Small intestine (tissue), 7 donors: ENCODE results near the gene SLC30A9. TPM values are rescaled to one million over a fixed set of nuclear protein-coding genes. Genes with fewer than 3 reads are reported as not detected.

Experiments
- DNase-seq, 2 donors: peaks; one replicate each; pipeline versions ENCODE4 v3.0.0 to v3.0.0-alpha.2; 2013
- FAIRE-seq: peaks from 2 replicates; lab custom pipeline; 2012; peaks lifted over from hg19 to GRCh38; lab: Jason Lieb, UNC
- H3K27ac ChIP-seq, 3 donors: one replicate each; pipeline ENCODE4 v1.5.1; 2013; ENCODE audit warnings: low read length in 2 of 3, mild to moderate bottlenecking in 2 of 3, control low read depth in 1 of 3, inconsistent platforms in 1 of 3, low read depth in 1 of 3, moderate library complexity in 1 of 3
- H3K27me3 ChIP-seq, 3 donors: one replicate each; pipeline ENCODE4 v1.6.1; 2013; ENCODE audit warnings: low read length in 3 of 3, inconsistent platforms in 1 of 3; ENCODE audit not compliant: control insufficient read depth in 3 of 3, insufficient read depth in 3 of 3
- H3K36me3 ChIP-seq, 3 donors: one replicate each; pipeline ENCODE4 v1.6.1; 2013; ENCODE audit warnings: low read length in 3 of 3, inconsistent platforms in 1 of 3, low read depth in 1 of 3, mild to moderate bottlenecking in 1 of 3, moderate library complexity in 1 of 3; ENCODE audit not compliant: control insufficient read depth in 3 of 3, insufficient read depth in 2 of 3
- H3K4me1 ChIP-seq, 3 donors: one replicate each; pipeline ENCODE4 v1.6.1; 2013; ENCODE audit warnings: low read length in 2 of 3, inconsistent platforms in 1 of 3, low read depth in 1 of 3, mild to moderate bottlenecking in 1 of 3, moderate library complexity in 1 of 3; ENCODE audit not compliant: control insufficient read depth in 3 of 3, insufficient read depth in 2 of 3
- H3K4me3 ChIP-seq, 3 donors: one replicate each; pipeline ENCODE4 v1.5.1; 2013; ENCODE audit warnings: low read length in 3 of 3, control low read depth in 1 of 3, inconsistent platforms in 1 of 3, low read depth in 1 of 3, mild to moderate bottlenecking in 1 of 3, moderate library complexity in 1 of 3
- H3K9me3 ChIP-seq, 2 donors: one replicate each; pipeline ENCODE4 v1.6.1; 2013; ENCODE audit warnings: low read depth in 1 of 2, low read length in 1 of 2; ENCODE audit not compliant: control insufficient read depth in 2 of 2, insufficient read depth in 1 of 2
- WGBS, 3 donors: extraction: QIAGEN DNeasy Blood & Tissue Kit; methylation state at CpG; one replicate each; pipeline ENCODE4 v1.1.7; 2013; 5-methylcytosine and 5-hydroxymethylcytosine counted together
- polyA plus RNA-seq, 4 donors: library from polyadenylated mRNA; stranded (reverse) in 3 of 4; unstranded in 1 of 4; fragments of 200-250 nt in 3 of 4; fragments of 120-200 nt in 1 of 4; gene quantifications; one replicate each; pipeline versions ENCODE4 v1.2.1 to v1.2.3, GENCODE V29; 2013
- donor health status: healthy with polysubstance abuse.
- donor health status: control.
- donor health status: control.
- donor health status: Bipolar disorder and iron deficiency.
- donor health status: healthy.

The SLC30A9 gene
- polyA plus RNA-seq, 4 donors = 15.1 to 64.4 (median 25.7) TPM

- DNase-seq (no peak), FAIRE-seq (no peak)
- Histone ChIP-seq H3K4me1 (no peaks in the 10 kb centered on the region), H3K9me3 (no peaks in the 10 kb centered on the region), H3K4me3 (no peak overlapping the region), H3K36me3 (peaks cover 0 to 6% (median 0%) of the 10 kb centered on the region in 3 donors), H3K27me3 (no peaks in the 10 kb centered on the region), H3K27ac (no peak overlapping the region)
- WGBS, 3 donors = 86 to 94% (median 88%) methylated on average over 2 of the region's 2 CpGs
Measured at GRCh38 chr4:42015438-42015837, 25.1 kb downstream of the SLC30A9 start.

GRCh38 chr4:42018451-42018850, 28.1 kb downstream of the SLC30A9 start:
- no peaks in the 10 kb centered on the region for H3K27me3 ChIP-seq
- WGBS, 3 donors = 90% methylated on average over 2 of the region's 2 CpGs

GRCh38 chr4:42048394-42048793, 58.1 kb downstream of the SLC30A9 start:
- no peaks in the 10 kb centered on the region for H3K4me1 ChIP-seq
- no peak overlapping the region for H3K27ac ChIP-seq
- no peak overlapping the region for H3K4me3 ChIP-seq
- H3K36me3 ChIP-seq = peaks cover 0 to 5% (median 3%) of the 10 kb centered on the region in 3 donors
- no peaks in the 10 kb centered on the region for H3K27me3 ChIP-seq
- no peak for FAIRE-seq
- whole genome bisulfite sequencing, 3 donors = 8 to 45% (median 40%) methylated on average over 1 of the region's 1 CpG
- peaks cover 0 to 4% of the 10 kb centered on the region in 2 donors for H3K9me3 ChIP-seq
- DNase-seq = peak in 1 of 2 donors; percentile 21

More at GRCh38 chr4:42018451-42018850, 28.1 kb downstream of the SLC30A9 start:
- H3K27ac ChIP-seq = no peak overlapping the region
- FAIRE-seq (no peak), DNase-seq (no peak)
- no peaks in the 10 kb centered on the region for H3K9me3 ChIP-seq
- H3K36me3 ChIP-seq = peaks cover 0 to 7% (median 2%) of the 10 kb centered on the region in 3 donors
- H3K4me1 ChIP-seq = no peaks in the 10 kb centered on the region
- no peak overlapping the region for H3K4me3 ChIP-seq

- no peaks in the 10 kb centered on the region for H3K4me1 ChIP-seq
- no peak for FAIRE-seq
Measured at GRCh38 chr4:42050516-42051249, 60.4 kb downstream of the SLC30A9 start.

GRCh38 chr4:42066402-42066801, 76.1 kb downstream of the SLC30A9 start:
- 88 to 98% (median 98%) methylated on average over 2 of the region's 2 CpGs for WGBS, 3 donors
- no peak for DNase-seq

More at GRCh38 chr4:42050516-42051249, 60.4 kb downstream of the SLC30A9 start:
- Histone ChIP-seq H3K36me3 (peaks cover 3 to 8% (median 5%) of the 10 kb centered on the region in 3 donors), H3K27ac (no peak overlapping the region), H3K4me3 (no peak overlapping the region), H3K9me3 (peaks cover 0 to 1% of the 10 kb centered on the region in 2 donors), H3K27me3 (no peaks in the 10 kb centered on the region)
- no peak for DNase-seq
- 94 to 100% (median 99%) methylated on average over 3 of the region's 3 CpGs for WGBS, 3 donors

GRCh38 chr4:42067264-42067663, 76.9 kb downstream of the SLC30A9 start:
- Histone ChIP-seq H3K36me3 (peaks cover 4 to 17% (median 13%) of the 10 kb centered on the region in 3 donors), H3K9me3 (no peaks in the 10 kb centered on the region), H3K4me1 (no peaks in the 10 kb centered on the region), H3K4me3 (no peak overlapping the region), H3K27me3 (no peaks in the 10 kb centered on the region), H3K27ac (no peak overlapping the region)
- FAIRE-seq = peak; percentile 10
- no peak for DNase-seq
- whole genome bisulfite sequencing, 3 donors = 47 to 50% (median 49%) methylated on average over 2 of the region's 2 CpGs

More at GRCh38 chr4:42066402-42066801, 76.1 kb downstream of the SLC30A9 start:
- Histone ChIP-seq H3K36me3 (peaks cover 4 to 21% (median 13%) of the 10 kb centered on the region in 3 donors), H3K27me3 (no peaks in the 10 kb centered on the region), H3K4me1 (no peaks in the 10 kb centered on the region), H3K4me3 (no peak overlapping the region), H3K9me3 (no peaks in the 10 kb centered on the region), H3K27ac (no peak overlapping the region)
- no peak for FAIRE-seq

- Histone ChIP-seq H3K9me3 (no peaks in the 10 kb centered on the region), H3K36me3 (peaks cover 0 to 16% (median 5%) of the 10 kb centered on the region in 3 donors), H3K27me3 (no peaks in the 10 kb centered on the region), H3K4me3 (no peak overlapping the region), H3K4me1 (no peaks in the 10 kb centered on the region), H3K27ac (no peak overlapping the region)
- 88 to 95% (median 94%) methylated on average over 4 of the region's 4 CpGs for WGBS, 3 donors
- no peak for DNase-seq
- no peak for FAIRE-seq
Measured at GRCh38 chr4:42070463-42070862, 80.1 kb downstream of the SLC30A9 start.

GRCh38 chr4:42074294-42074693, 84.0 kb downstream of the SLC30A9 start:
- WGBS, 3 donors = 94 to 95% (median 94%) methylated on average over 1 of the region's 1 CpG

More at GRCh38 chr4:42074294-42074693, 84.0 kb downstream of the SLC30A9 start:
- H3K27me3 ChIP-seq = no peaks in the 10 kb centered on the region
- H3K9me3 ChIP-seq = no peaks in the 10 kb centered on the region
- DNase-seq = no peak
- no peak overlapping the region for H3K27ac ChIP-seq
- FAIRE-seq = no peak
- peaks cover 0 to 16% (median 3%) of the 10 kb centered on the region in 3 donors for H3K36me3 ChIP-seq
- no peaks in the 10 kb centered on the region for H3K4me1 ChIP-seq
- H3K4me3 ChIP-seq = no peak overlapping the region
